Upper lobe of left lung (tissue), 4 donors: ENCODE results near the gene GYPB.
"Not testable (repeated sequence)": the region's sequence is repeated elsewhere in the genome, so short reads cannot be mapped to it uniquely, and the experiment has no call there.

Source experiments
- CTCF ChIP-seq, 6 experiments: fragments of 450-650 bp in 4 of 6; fragments of 200-600 bp in 2 of 6; sonication (generic) in 2 of 6; IDR thresholded peaks; one replicate each; pipeline ENCODE4 v1.5.1; 2016 to 2019; ENCODE audit warnings: antibody characterized with exemption in 6 of 6
- EP300 ChIP-seq, 4 donors: sonication (generic); formaldehyde crosslinking; IDR thresholded peaks; one replicate each; pipeline ENCODE4 v1.5.1; 2017; ENCODE audit warnings: antibody characterized with exemption in 4 of 4, control low read depth in 2 of 4

- not testable (repeated sequence) for TF ChIP-seq CTCF, EP300 (IDR thresholded peaks at IDR 0.05)
These were observed 36.2 kb upstream of the GYPB start for GRCh38 chr4:144055336-144055735.
